AG04450 (cell line): ENCODE results near the gene SH3RF3. TPM values are rescaled to one million over a fixed set of nuclear protein-coding genes. Genes with fewer than 3 reads are reported as not detected.
A peak's percentile ranks its signal among the peaks of the same experiment; 100 is the strongest.

Source experiments
- CTCF ChIA-PET: fragments of 300-600, 350-600 bp; formaldehyde crosslinking; extraction: SDS; loops from one replicate; lab custom pipeline; 2022; ENCODE audit warnings: antibody characterized with exemption, inconsistent platforms; lab: Charles Lee
- POLR2A ChIA-PET: fragments of 350-600 bp; formaldehyde crosslinking; extraction: SDS; loops from one replicate; lab custom pipeline; 2021; ENCODE audit warnings: antibody characterized with exemption, inconsistent platforms; lab: Yijun Ruan, JAX
- DNase-seq: peaks from one replicate; pipeline ENCODE4 v3.0.0-alpha.2; 2011; ENCODE audit warnings: low read depth, low spot score
- H3K27ac ChIP-seq: one replicate; pipeline ENCODE4 v1.5.1; 2012; ENCODE audit warnings: low read depth, low read length, control low read depth
- H3K27me3 ChIP-seq: one replicate; pipeline ENCODE4 v1.6.0; 2012; ENCODE audit warnings: low read length; ENCODE audit not compliant: control insufficient read depth, insufficient read depth
- H3K4me3 ChIP-seq: 2 replicates; pipeline ENCODE4 v1.5.1; 2011; ENCODE audit warnings: mild to moderate bottlenecking, low read depth, low read length, control low read depth
- H3K9me3 ChIP-seq: 2 replicates; pipeline ENCODE4 v1.5.1; 2012; ENCODE audit warnings: low read length; ENCODE audit not compliant: control insufficient read depth, insufficient read depth
- polyA plus RNA-seq: library from polyadenylated mRNA; depleted of rRNA; stranded (reverse); fragments of >200 nt; gene quantifications from 2 replicates; pipeline ENCODE4 v1.2.3, GENCODE V29; 2011
- TF ChIP-seq, protein P1 (sequence below): IDR thresholded peaks from 2 replicates; pipeline ENCODE4 v1.5.1; 2011; ENCODE audit warnings: low read depth, low read length, control low read depth, inconsistent platforms

The SH3RF3 gene
- polyA plus RNA-seq, 1 experiment = 5.7 TPM

DNA sequence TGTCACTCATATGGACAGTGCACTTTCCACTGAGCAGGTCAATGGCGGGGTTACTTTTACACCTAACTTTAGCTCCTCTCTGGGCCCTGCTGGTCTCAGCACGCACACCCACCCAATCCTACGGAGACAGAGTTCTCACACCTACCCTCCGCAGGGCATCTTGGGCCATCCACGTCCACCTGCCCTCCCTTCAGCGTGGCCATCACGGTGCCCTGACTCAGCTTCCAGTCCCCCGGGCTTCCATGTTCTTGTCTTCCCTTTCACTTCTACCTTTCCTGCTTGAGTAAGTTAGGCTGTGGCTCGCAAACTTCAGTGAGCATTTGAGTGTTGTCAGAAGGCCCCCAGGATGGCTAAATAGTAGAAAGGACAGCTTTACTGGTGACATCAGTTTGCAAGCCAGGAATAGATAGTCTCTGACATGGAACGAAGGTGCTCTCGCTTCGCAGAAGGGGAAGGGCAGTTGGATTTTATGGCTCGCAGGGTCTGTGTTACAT lies 252.4 kb downstream of the SH3RF3 start:
- no peaks in the 10 kb centered on the region for H3K27me3 ChIP-seq
- H3K27ac ChIP-seq = no peak overlapping the region
- H3K4me3 ChIP-seq = no peak overlapping the region
- ChIA-PET POLR2A (no interaction called here), CTCF (no interaction called here)
- H3K9me3 ChIP-seq = no peaks in the 10 kb centered on the region
- no peak for DNase-seq
- TF ChIP-seq, protein P1, sequence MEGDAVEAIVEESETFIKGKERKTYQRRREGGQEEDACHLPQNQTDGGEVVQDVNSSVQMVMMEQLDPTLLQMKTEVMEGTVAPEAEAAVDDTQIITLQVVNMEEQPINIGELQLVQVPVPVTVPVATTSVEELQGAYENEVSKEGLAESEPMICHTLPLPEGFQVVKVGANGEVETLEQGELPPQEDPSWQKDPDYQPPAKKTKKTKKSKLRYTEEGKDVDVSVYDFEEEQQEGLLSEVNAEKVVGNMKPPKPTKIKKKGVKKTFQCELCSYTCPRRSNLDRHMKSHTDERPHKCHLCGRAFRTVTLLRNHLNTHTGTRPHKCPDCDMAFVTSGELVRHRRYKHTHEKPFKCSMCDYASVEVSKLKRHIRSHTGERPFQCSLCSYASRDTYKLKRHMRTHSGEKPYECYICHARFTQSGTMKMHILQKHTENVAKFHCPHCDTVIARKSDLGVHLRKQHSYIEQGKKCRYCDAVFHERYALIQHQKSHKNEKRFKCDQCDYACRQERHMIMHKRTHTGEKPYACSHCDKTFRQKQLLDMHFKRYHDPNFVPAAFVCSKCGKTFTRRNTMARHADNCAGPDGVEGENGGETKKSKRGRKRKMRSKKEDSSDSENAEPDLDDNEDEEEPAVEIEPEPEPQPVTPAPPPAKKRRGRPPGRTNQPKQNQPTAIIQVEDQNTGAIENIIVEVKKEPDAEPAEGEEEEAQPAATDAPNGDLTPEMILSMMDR = no peak

DNA sequence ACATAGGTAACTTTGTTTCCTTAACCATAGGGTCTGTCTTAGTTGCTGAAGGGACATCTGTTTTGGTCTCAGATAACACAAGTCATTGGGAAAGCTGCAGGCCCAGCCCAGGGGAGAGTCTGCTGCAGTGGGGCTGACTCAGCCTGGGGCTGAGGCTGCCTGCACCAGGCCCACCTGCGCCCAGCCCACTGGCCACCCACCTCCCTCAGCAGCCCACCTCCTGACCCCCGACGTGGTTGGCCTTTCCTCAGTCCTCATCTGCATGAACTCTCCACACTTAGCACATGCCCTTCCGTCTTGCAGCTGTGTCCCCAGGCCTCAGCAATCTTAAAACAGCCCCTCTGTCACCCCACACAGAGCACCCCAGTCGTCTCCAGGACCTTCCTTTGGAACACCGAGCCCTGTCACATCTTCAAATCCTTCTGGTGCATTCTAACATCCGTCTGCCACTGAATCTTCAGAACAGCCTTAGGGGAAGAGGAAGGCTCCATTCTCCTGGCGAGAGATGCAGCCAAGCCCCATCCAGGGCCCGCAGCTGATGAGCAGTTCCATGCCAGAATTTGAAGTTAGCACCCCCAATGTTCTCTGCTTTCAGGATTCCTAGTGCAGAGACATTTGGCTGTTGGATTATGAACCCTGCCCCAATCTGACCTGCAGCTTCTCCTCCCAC lies 253.4 kb downstream of the SH3RF3 start:
- TF ChIP-seq, protein P1 = no peak
- POLR2A ChIA-PET = interaction anchor here (0.6 kb wide), 1 partner anchor 30 kb away, joined by 3 read pairs; no protein-coding TSS in a partner anchor
- CTCF ChIA-PET = no interaction called here

DNA sequence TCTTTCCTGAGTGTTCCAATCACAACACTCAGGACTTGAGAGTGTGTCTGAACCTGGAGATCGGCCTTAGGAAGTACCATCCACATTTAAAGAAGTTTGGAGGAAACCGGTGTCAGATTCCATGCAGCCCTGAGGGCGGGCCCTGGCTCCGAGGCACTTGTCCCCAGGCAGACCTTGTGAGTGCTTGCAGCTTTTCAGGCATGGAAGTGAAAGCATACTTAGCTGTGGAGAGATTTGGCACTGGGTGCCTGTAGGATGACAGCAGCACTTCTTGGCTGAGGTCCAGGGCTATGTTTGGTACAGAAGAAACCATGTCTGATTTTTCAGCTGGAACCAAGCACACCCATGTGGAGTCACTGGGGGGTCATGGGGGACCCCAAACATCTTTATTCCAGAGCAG lies 253.9 kb downstream of the SH3RF3 start:
- no peak overlapping the region for H3K4me3 ChIP-seq
- TF ChIP-seq, protein P1 = no peak
- H3K27ac ChIP-seq = peak overlapping the region; percentile 39
- no peaks in the 10 kb centered on the region for H3K9me3 ChIP-seq
- ChIA-PET CTCF (no interaction called here), POLR2A (interaction anchor here (0.6 kb wide), 1 partner anchor 31 kb away, joined by 3 read pairs; no protein-coding TSS in a partner anchor)
- no peak for DNase-seq
- no peaks in the 10 kb centered on the region for H3K27me3 ChIP-seq

More for the DNA sequence above, 253.4 kb downstream of the SH3RF3 start:
- no peak for DNase-seq
- no peaks in the 10 kb centered on the region for H3K27me3 ChIP-seq
- no peaks in the 10 kb centered on the region for H3K9me3 ChIP-seq
- H3K27ac ChIP-seq = peak overlapping the region; percentile 39
- no peak overlapping the region for H3K4me3 ChIP-seq

DNA sequence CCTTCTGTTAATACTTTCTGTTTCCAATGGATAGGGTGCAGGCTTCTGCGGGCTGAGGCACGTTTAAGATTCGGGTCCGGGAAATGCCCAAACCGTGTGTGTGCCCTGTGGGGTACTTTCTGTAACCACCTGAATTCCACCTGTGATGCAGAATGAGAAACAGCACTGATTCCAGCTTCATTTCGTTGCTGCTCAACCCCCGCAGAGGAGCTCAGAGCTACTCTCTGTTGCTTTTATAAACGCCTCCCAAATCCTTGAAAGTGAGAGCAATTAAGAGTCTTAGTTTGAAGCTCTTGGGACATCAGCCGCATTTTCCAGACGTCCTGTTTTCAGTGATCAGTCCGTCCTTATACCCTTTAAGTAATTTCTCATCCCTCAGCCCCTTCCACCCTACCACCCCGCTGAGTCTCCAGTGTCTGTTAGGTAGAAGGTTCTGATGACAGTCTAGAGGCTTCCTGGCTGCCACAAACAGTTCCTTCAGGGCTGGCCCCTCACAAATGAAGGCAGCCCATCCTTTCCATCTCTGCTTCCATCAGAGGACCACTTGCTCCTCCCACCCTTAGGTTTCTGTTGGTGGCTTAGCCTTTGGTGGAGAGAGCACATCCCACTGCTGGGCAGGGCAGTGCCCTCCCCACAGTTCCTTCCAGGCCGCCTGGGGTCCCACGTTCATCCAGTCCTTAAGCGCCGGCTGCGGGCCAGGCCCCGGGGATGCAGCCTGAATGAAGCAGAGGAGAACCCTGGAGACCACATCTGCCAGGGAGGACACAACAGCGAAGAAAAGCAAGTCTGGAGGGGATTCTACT lies 254.7 kb downstream of the SH3RF3 start:
- Histone ChIP-seq H3K27ac (no peak overlapping the region), H3K27me3 (no peaks in the 10 kb centered on the region), H3K9me3 (no peaks in the 10 kb centered on the region), H3K4me3 (no peak overlapping the region)
- ChIA-PET POLR2A (no interaction called here), CTCF (no interaction called here)
- TF ChIP-seq, protein P1 = no peak
- DNase-seq = no peak
